CD4-positive, alpha-beta memory T cell (primary cell): ENCODE measurements around the gene SFMBT2. TPM values are rescaled to one million over a fixed set of nuclear protein-coding genes. Genes with fewer than 3 reads are reported as not detected.

Experiments used
- CTCF ChIA-PET: fragments of 350-600 bp; sonication (Branson Sonifier 250); formaldehyde crosslinking; loops from one replicate; lab custom pipeline; 2021; ENCODE audit warnings: inconsistent platforms; ENCODE audit not compliant: partially characterized antibody; lab: Charles Lee
- POLR2A ChIA-PET: fragments of 350-600 bp; sonication (Branson Sonifier 250); formaldehyde crosslinking; loops from one replicate; lab custom pipeline; 2021; ENCODE audit not compliant: partially characterized antibody; lab: Charles Lee
- DNase-seq, 5 donors: peaks; one replicate each; pipeline versions ENCODE4 v3.0.0 to v3.0.0-alpha.2; 2020 to 2022; ENCODE audit warnings: mixed read lengths in 1 of 5
- H3K27ac ChIP-seq: one replicate; pipeline ENCODE4 v1.7.0; 2013; ENCODE audit warnings: low read depth, low read length
- H3K27me3 ChIP-seq: 2 replicates; pipeline ENCODE4 v1.7.0; 2013; ENCODE audit warnings: mild to moderate bottlenecking, low read length, moderate library complexity; ENCODE audit not compliant: insufficient read depth
- H3K36me3 ChIP-seq: 2 replicates; pipeline ENCODE4 v1.7.0; 2013; ENCODE audit warnings: mild to moderate bottlenecking, low read length, moderate library complexity; ENCODE audit not compliant: insufficient read depth
- H3K4me1 ChIP-seq: 2 replicates; pipeline ENCODE4 v1.7.0; 2013; ENCODE audit warnings: mild to moderate bottlenecking, low read length, moderate library complexity; ENCODE audit not compliant: insufficient read depth
- H3K4me3 ChIP-seq, 2 donors: one replicate each; pipeline ENCODE4 v1.7.0; 2013; ENCODE audit warnings: low read length in 2 of 2, mild to moderate bottlenecking in 1 of 2
- H3K9me3 ChIP-seq, 2 donors: one replicate each; pipeline ENCODE4 v1.7.0; 2013; ENCODE audit warnings: low read length in 2 of 2, control low read depth in 1 of 2; ENCODE audit not compliant: control insufficient read depth in 1 of 2
- H3K27ac Mint-ChIP-seq, 7 donors: one replicate each; pipeline ENCODE4 v1.8.0; 2020 to 2021; ENCODE audit warnings: mixed read lengths in 7 of 7, mild to moderate bottlenecking in 6 of 7, inconsistent platforms in 3 of 7, moderate library complexity in 3 of 7
- H3K27me3 Mint-ChIP-seq, 2 donors: one replicate each; pipeline ENCODE4 v1.8.0; 2020 to 2021; ENCODE audit warnings: mixed read lengths in 2 of 2
- H3K36me3 Mint-ChIP-seq, 2 donors: one replicate each; pipeline ENCODE4 v1.8.0; 2020 to 2021; ENCODE audit warnings: mixed read lengths in 2 of 2, inconsistent platforms in 1 of 2, mild to moderate bottlenecking in 1 of 2
- H3K4me1 Mint-ChIP-seq, 4 donors: one replicate each; pipeline ENCODE4 v1.8.0; 2020 to 2021; ENCODE audit warnings: mixed read lengths in 4 of 4, mild to moderate bottlenecking in 1 of 4
- H3K4me3 Mint-ChIP-seq, 8 donors: one replicate each; pipeline ENCODE4 v1.8.0; 2020 to 2021; ENCODE audit warnings: mixed read lengths in 8 of 8, mild to moderate bottlenecking in 7 of 8, moderate library complexity in 6 of 8, inconsistent platforms in 3 of 8
- H3K9me3 Mint-ChIP-seq, 8 donors: one replicate each; pipeline ENCODE4 v1.8.0; 2020 to 2021; ENCODE audit warnings: mixed read lengths in 8 of 8, mild to moderate bottlenecking in 5 of 8, inconsistent platforms in 3 of 8, moderate library complexity in 1 of 8
- intact Hi-C: fragments of 100-400 bp; cut with micrococcal nuclease; formaldehyde crosslinking; loops from one replicate; pipeline ENCODE4 v1.15.1; 2023
- polyA plus RNA-seq, 2 donors: library from polyadenylated mRNA; unstranded; fragments of 300-500 nt; fragmentation: Illumina TruSeq; gene quantifications; one replicate each; pipeline ENCODE4 v1.2.3, GENCODE V29; 2021
- total RNA-seq, 2 experiments: library from RNA; stranded (reverse); gene quantifications; one replicate each; pipeline ENCODE4 v1.2.3, GENCODE V29; 2021

The SFMBT2 gene
- total and polyA plus RNA-seq, 4 experiments from 2014 or later = 1.7 to 22.3 (median 11.7) TPM

GRCh38 chr10:7340179-7340874 lies 70.5 kb downstream of the SFMBT2 start:
- Histone ChIP-seq H3K27ac (no peak overlapping the region), H3K9me3 (no peaks in the 10 kb centered on the region), H3K4me3 (no peak overlapping the region), H3K4me1 (no peaks in the 10 kb centered on the region), H3K36me3 (no peaks in the 10 kb centered on the region), H3K27me3 (no peaks in the 10 kb centered on the region)
- peaks cover 27 to 47% (median 37%) of the 10 kb centered on the region in 4 donors for H3K4me1 Mint-ChIP-seq
- H3K27ac Mint-ChIP-seq = peak overlapping the region in 1 of 7 donors; percentile 44
- H3K27me3 Mint-ChIP-seq = no peaks in the 10 kb centered on the region
- intact Hi-C loops = no loop called here
- ChIA-PET CTCF (interaction anchor here (0.7 to 1.1 kb wide), 3 partner anchors 50 to 420 kb away, joined by 3 to 4 read pairs (median 3); no protein-coding TSS in a partner anchor), POLR2A (no interaction called here)
- no peak overlapping the region for H3K4me3 Mint-ChIP-seq
- no peak for DNase-seq
- H3K36me3 Mint-ChIP-seq = peaks cover 43 to 44% of the 10 kb centered on the region in 2 donors
- H3K9me3 Mint-ChIP-seq = peaks cover 0 to 3% (median 0%) of the 10 kb centered on the region in 8 donors

DNA sequence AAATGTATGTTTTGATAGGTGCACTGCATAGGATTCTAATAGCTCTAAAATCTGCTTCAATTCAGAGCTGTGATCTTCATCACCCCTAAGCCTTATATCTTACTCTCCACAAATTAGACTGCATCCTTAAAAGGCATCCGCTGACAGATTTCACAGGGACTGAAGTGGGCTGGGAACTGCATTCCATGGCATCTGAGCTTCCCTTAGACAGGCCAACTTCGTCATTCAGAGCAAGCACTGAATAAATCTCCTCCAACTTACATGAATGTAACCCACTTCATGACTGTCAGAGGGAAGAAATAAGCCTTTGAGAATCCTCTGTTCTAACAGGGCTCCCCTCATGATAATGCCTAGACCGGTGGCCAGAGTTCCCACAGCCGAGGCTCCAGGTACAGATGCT lies 71.3 kb downstream of the SFMBT2 start:
- Mint-ChIP-seq H3K27ac (no peak overlapping the region), H3K9me3 (peaks cover 0 to 3% (median 0%) of the 10 kb centered on the region in 8 donors), H3K4me3 (no peak overlapping the region), H3K4me1 (peaks cover 27 to 54% (median 40%) of the 10 kb centered on the region in 4 donors), H3K36me3 (peaks cover 43 to 47% of the 10 kb centered on the region in 2 donors), H3K27me3 (no peaks in the 10 kb centered on the region)
- Histone ChIP-seq H3K27me3 (no peaks in the 10 kb centered on the region), H3K9me3 (no peaks in the 10 kb centered on the region), H3K4me3 (no peak overlapping the region), H3K36me3 (no peaks in the 10 kb centered on the region), H3K27ac (no peak overlapping the region), H3K4me1 (no peaks in the 10 kb centered on the region)
- DNase-seq = no peak
- ChIA-PET CTCF (no interaction called here), POLR2A (no interaction called here)
- intact Hi-C loops = no loop called here

DNA sequence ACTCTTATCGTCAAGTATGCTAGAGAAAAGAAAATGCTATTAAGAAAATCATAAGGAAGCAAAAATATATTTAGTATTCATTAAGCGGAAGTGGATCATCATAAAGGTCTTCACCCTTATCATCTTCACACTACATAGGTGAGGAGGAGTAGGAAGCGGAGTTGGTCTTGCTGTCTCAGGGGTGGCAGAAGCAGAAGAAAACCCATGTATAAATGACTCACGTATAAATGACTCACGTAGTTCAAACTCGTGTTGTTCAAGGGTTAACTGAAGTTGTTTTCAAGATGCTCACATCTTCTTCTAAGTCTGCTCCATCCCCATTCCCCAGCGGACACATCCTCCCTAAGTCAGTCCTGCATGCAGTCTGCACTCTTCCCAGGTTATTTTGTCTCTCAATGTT lies 72.4 kb downstream of the SFMBT2 start:
- DNase-seq = no peak
- Mint-ChIP-seq H3K4me3 (no peak overlapping the region), H3K36me3 (peaks cover 37 to 39% of the 10 kb centered on the region in 2 donors), H3K27ac (no peak overlapping the region), H3K27me3 (no peaks in the 10 kb centered on the region), H3K9me3 (peaks cover 0 to 2% (median 0%) of the 10 kb centered on the region in 8 donors), H3K4me1 (peaks cover 25 to 52% (median 43%) of the 10 kb centered on the region in 4 donors)
- no peaks in the 10 kb centered on the region for H3K36me3 ChIP-seq
- H3K9me3 ChIP-seq = no peaks in the 10 kb centered on the region
- intact Hi-C loops = no loop called here
- no peak overlapping the region for H3K27ac ChIP-seq
- POLR2A ChIA-PET = no interaction called here
- H3K27me3 ChIP-seq = no peaks in the 10 kb centered on the region
- no peaks in the 10 kb centered on the region for H3K4me1 ChIP-seq
- CTCF ChIA-PET = no interaction called here
- no peak overlapping the region for H3K4me3 ChIP-seq

DNA sequence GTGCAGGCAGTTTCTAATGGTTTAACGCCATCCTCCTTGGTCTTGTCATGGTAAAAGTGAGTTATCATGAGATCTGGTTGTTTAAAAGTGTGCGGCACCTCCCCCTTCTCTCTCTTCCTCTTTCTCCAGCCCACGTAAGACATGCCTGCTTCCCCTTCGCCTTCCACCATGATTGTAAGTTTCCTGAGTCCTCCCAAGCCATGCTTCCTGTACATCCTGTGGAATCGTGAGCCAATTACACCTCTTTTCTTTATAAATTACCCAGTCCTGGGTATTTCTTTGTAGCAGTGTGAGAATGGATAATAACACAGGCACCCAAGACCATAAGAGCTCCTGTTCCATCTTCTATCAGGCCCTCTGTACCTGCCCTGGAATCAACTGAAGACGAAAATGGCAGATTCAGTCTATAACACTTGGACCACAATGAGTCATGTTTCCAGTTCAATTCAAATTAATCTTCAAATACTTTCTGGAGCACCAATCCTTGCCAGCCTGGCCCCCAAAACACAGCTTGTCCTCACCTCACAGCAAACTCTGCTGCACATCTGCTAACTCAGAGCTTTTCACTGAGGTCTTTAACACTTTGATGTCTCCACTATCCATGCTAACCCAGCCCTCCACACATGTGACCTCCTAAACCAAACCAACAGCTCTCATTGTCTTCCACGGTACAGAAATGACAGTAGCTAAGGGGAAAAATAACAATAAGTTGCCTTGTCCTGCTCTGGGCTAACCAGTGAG lies 73.2 kb downstream of the SFMBT2 start:
- intact Hi-C loops = no loop called here
- H3K27ac ChIP-seq = no peak overlapping the region
- H3K9me3 Mint-ChIP-seq = peaks cover 0 to 2% (median 0%) of the 10 kb centered on the region in 8 donors
- no peak for DNase-seq
- no peaks in the 10 kb centered on the region for H3K27me3 Mint-ChIP-seq
- H3K36me3 Mint-ChIP-seq = peaks cover 35 to 36% of the 10 kb centered on the region in 2 donors
- CTCF ChIA-PET = interaction anchor here (1.4 kb wide), 1 partner anchor 9 kb away, joined by 3 read pairs; no protein-coding TSS in a partner anchor
- POLR2A ChIA-PET = no interaction called here
- H3K27ac Mint-ChIP-seq = peak overlapping the region in 1 of 7 donors; percentile 52
- no peak overlapping the region for H3K4me3 ChIP-seq
- H3K4me1 ChIP-seq = no peaks in the 10 kb centered on the region
- H3K36me3 ChIP-seq = no peaks in the 10 kb centered on the region
- H3K4me3 Mint-ChIP-seq = no peak overlapping the region
- peaks cover 22 to 52% (median 39%) of the 10 kb centered on the region in 4 donors for H3K4me1 Mint-ChIP-seq
- no peaks in the 10 kb centered on the region for H3K27me3 ChIP-seq
- H3K9me3 ChIP-seq = no peaks in the 10 kb centered on the region

GRCh38 chr10:7335977-7336376 lies 74.9 kb downstream of the SFMBT2 start:
- Mint-ChIP-seq H3K27me3 (no peaks in the 10 kb centered on the region), H3K9me3 (peaks cover 0 to under 1% (median 0%) of the 10 kb centered on the region in 8 donors), H3K27ac (no peak overlapping the region), H3K36me3 (peaks cover 31 to 42% of the 10 kb centered on the region in 2 donors), H3K4me1 (peaks cover 21 to 50% (median 40%) of the 10 kb centered on the region in 4 donors), H3K4me3 (no peak overlapping the region)
- no peak overlapping the region for H3K27ac ChIP-seq
- no peak overlapping the region for H3K4me3 ChIP-seq
- intact Hi-C loops = no loop called here
- no peaks in the 10 kb centered on the region for H3K36me3 ChIP-seq
- H3K4me1 ChIP-seq = no peaks in the 10 kb centered on the region
- no peak for DNase-seq
- CTCF ChIA-PET = no interaction called here
- no peaks in the 10 kb centered on the region for H3K9me3 ChIP-seq
- H3K27me3 ChIP-seq = no peaks in the 10 kb centered on the region
- POLR2A ChIA-PET = no interaction called here

DNA sequence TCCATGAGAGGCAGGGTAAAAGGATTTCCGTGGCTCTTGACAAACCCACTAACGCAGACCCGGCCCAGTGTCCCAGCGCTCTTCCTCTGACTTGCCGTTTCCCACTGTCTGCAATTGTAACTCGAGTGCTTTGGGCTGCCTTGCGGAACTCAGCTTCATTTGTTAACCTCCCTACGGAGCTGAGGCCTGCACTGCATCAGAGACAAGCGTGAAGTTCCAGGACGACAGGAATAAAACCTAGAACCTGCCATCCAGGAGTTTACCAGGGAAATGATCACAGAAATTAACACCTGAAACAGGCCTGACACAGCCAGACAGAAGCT lies 76.2 kb downstream of the SFMBT2 start:
- Mint-ChIP-seq H3K4me3 (no peak overlapping the region), H3K27me3 (no peaks in the 10 kb centered on the region), H3K27ac (no peak overlapping the region), H3K4me1 (peaks cover 21 to 52% (median 34%) of the 10 kb centered on the region in 4 donors), H3K9me3 (peaks cover 0 to 8% (median 3%) of the 10 kb centered on the region in 8 donors), H3K36me3 (peaks cover 31 to 46% of the 10 kb centered on the region in 2 donors)
- no peak for DNase-seq
- Histone ChIP-seq H3K36me3 (no peaks in the 10 kb centered on the region), H3K4me1 (no peaks in the 10 kb centered on the region), H3K27me3 (no peaks in the 10 kb centered on the region), H3K27ac (no peak overlapping the region), H3K9me3 (peaks cover 0 to under 1% of the 10 kb centered on the region in 2 donors), H3K4me3 (no peak overlapping the region)
- POLR2A ChIA-PET = no interaction called here
- intact Hi-C loops = no loop called here
- CTCF ChIA-PET = no interaction called here

GRCh38 chr10:7333961-7334641 lies 76.7 kb downstream of the SFMBT2 start:
- no peak for DNase-seq
- Mint-ChIP-seq H3K27me3 (no peaks in the 10 kb centered on the region), H3K4me3 (peak overlapping the region in 1 of 8 donors; percentile 5), H3K36me3 (peaks cover 34 to 47% of the 10 kb centered on the region in 2 donors), H3K9me3 (peaks cover 0 to 12% (median 6%) of the 10 kb centered on the region in 8 donors), H3K27ac (peak overlapping the region in 1 of 7 donors; percentile 7), H3K4me1 (peaks cover 21 to 52% (median 34%) of the 10 kb centered on the region in 4 donors)
- Histone ChIP-seq H3K9me3 (peaks cover 0 to 6% of the 10 kb centered on the region in 2 donors), H3K27ac (no peak overlapping the region), H3K4me1 (no peaks in the 10 kb centered on the region), H3K4me3 (no peak overlapping the region), H3K36me3 (no peaks in the 10 kb centered on the region), H3K27me3 (no peaks in the 10 kb centered on the region)
- ChIA-PET POLR2A (no interaction called here), CTCF (no interaction called here)
- intact Hi-C loops = no loop called here
